Stomach (tissue), 4 donors: ENCODE data around the gene COPS7B.

Experiments used
- CTCF ChIP-seq, 7 experiments: fragments of 450-650 bp in 4 of 7; fragments of 200-600 bp in 3 of 7; sonication (generic) in 3 of 7; IDR thresholded peaks; one replicate each; pipeline ENCODE4 v1.5.1; 2016 to 2019; ENCODE audit warnings: antibody characterized with exemption in 7 of 7, control low read depth in 2 of 7, mild to moderate bottlenecking in 1 of 7
- EP300 ChIP-seq: sonication (generic); formaldehyde crosslinking; IDR thresholded peaks from one replicate; pipeline ENCODE4 v1.6.1; 2017; ENCODE audit warnings: antibody characterized with exemption
- POLR2A ChIP-seq, 4 donors: fragments of 450-650 bp; IDR thresholded peaks; one replicate each; pipeline ENCODE4 v1.6.1; 2016; ENCODE audit warnings: antibody characterized with exemption in 4 of 4, control low read depth in 2 of 4, mild to moderate bottlenecking in 1 of 4, moderate library complexity in 1 of 4
- POLR2AphosphoS5 ChIP-seq, 3 donors: sonication (generic); formaldehyde crosslinking; IDR thresholded peaks; one replicate each; pipeline ENCODE4 v1.6.1; 2016; ENCODE audit warnings: antibody characterized with exemption in 3 of 3

- TF ChIP-seq CTCF (IDR thresholded peaks at IDR 0.05) (no peak), POLR2AphosphoS5 (IDR thresholded peaks at IDR 0.05) (no peak), POLR2A (IDR thresholded peaks at IDR 0.05) (no peak), EP300 (no peak)
Measured at GRCh38 chr2:231807020-231807419, 20.8 kb downstream of the COPS7B start.
